Large intestine (tissue), 3 donors: ENCODE data around the gene GGPS1. TPM values are rescaled to one million over a fixed set of nuclear protein-coding genes. Genes with fewer than 3 reads are reported as not detected.

Experiments used
- DNase-seq, 2 donors: peaks; one replicate each; pipeline versions ENCODE4 v3.0.0 to v3.0.0-alpha.2; 2013
- H3K27ac ChIP-seq: one replicate; pipeline ENCODE4 v1.5.1; 2013; ENCODE audit warnings: low read length
- H3K27me3 ChIP-seq: 2 replicates; pipeline ENCODE4 v1.6.1; 2013; ENCODE audit warnings: low read length; ENCODE audit not compliant: control insufficient read depth, insufficient read depth
- H3K36me3 ChIP-seq: 2 replicates; pipeline ENCODE4 v1.6.1; 2013; ENCODE audit warnings: low read length; ENCODE audit not compliant: control insufficient read depth, insufficient read depth
- H3K4me1 ChIP-seq: one replicate; pipeline ENCODE4 v1.6.1; 2013; ENCODE audit warnings: low read length; ENCODE audit not compliant: control insufficient read depth, insufficient read depth
- H3K4me3 ChIP-seq: one replicate; pipeline ENCODE4 v1.5.1; 2013; ENCODE audit warnings: low read length
- H3K9me3 ChIP-seq: one replicate; pipeline ENCODE4 v1.6.1; 2013; ENCODE audit warnings: mild to moderate bottlenecking, low read depth, low read length, moderate library complexity; ENCODE audit not compliant: control insufficient read depth
- WGBS: methylation state at CpG from one replicate; pipeline ENCODE4 v1.1.5; 2013; ENCODE audit warnings: low lambda C conversion rate; ENCODE audit not compliant: insufficient coverage; 5-methylcytosine and 5-hydroxymethylcytosine counted together
- polyA plus RNA-seq: library from polyadenylated mRNA; unstranded; fragments of 120-200 nt; gene quantifications from one replicate; pipeline ENCODE4 v1.2.1, GENCODE V29; 2013

GGPS1 gene
- polyA plus RNA-seq, 1 donor, result 35.5 TPM

- no peaks in the 10 kb centered on the region for H3K4me1 ChIP-seq
- H3K36me3 ChIP-seq, result no peaks in the 10 kb centered on the region
- no peaks in the 10 kb centered on the region for H3K27me3 ChIP-seq
- H3K4me3 ChIP-seq, result no peak overlapping the region
- WGBS, result 95% methylated on average over 7 of the region's 12 CpGs
- no peak overlapping the region for H3K27ac ChIP-seq
- no peaks in the 10 kb centered on the region for H3K9me3 ChIP-seq
- no peak for DNase-seq
Measured at GRCh38 chr1:235289859-235290739, 38.3 kb upstream of the GGPS1 start.

- no peak for DNase-seq
- H3K4me1 ChIP-seq, result no peaks in the 10 kb centered on the region
Measured at GRCh38 chr1:235290740-235291502, 37.4 kb upstream of the GGPS1 start.

GRCh38 chr1:235291599-235292091, 36.7 kb upstream of the GGPS1 start:
- DNase-seq, result no peak
- H3K4me3 ChIP-seq, result no peak overlapping the region
- H3K9me3 ChIP-seq, result peaks cover 4% of the 10 kb centered on the region
- H3K36me3 ChIP-seq, result no peaks in the 10 kb centered on the region
- H3K27ac ChIP-seq, result no peak overlapping the region
- no peaks in the 10 kb centered on the region for H3K27me3 ChIP-seq
- 83% methylated on average over 4 of the region's 6 CpGs for WGBS
- H3K4me1 ChIP-seq, result no peaks in the 10 kb centered on the region

More at GRCh38 chr1:235290740-235291502, 37.4 kb upstream of the GGPS1 start:
- no peaks in the 10 kb centered on the region for H3K27me3 ChIP-seq
- no peak overlapping the region for H3K4me3 ChIP-seq
- no peaks in the 10 kb centered on the region for H3K9me3 ChIP-seq
- no peak overlapping the region for H3K27ac ChIP-seq
- no CpG with 5 or more reads among the region's 12 CpGs for WGBS
- H3K36me3 ChIP-seq, result no peaks in the 10 kb centered on the region

GRCh38 chr1:235292790-235293189, 35.6 kb upstream of the GGPS1 start:
- WGBS, result 90% methylated on average over 4 of the region's 4 CpGs
- no peak for DNase-seq
- H3K4me1 ChIP-seq, result no peaks in the 10 kb centered on the region

GRCh38 chr1:235293322-235293942, 34.9 kb upstream of the GGPS1 start:
- Histone ChIP-seq H3K4me3 (no peak overlapping the region), H3K9me3 (peaks cover 6% of the 10 kb centered on the region), H3K4me1 (no peaks in the 10 kb centered on the region), H3K27me3 (no peaks in the 10 kb centered on the region), H3K27ac (no peak overlapping the region), H3K36me3 (no peaks in the 10 kb centered on the region)
- DNase-seq, result no peak

More at GRCh38 chr1:235292790-235293189, 35.6 kb upstream of the GGPS1 start:
- Histone ChIP-seq H3K36me3 (no peaks in the 10 kb centered on the region), H3K4me3 (no peak overlapping the region), H3K27me3 (no peaks in the 10 kb centered on the region), H3K27ac (no peak overlapping the region), H3K9me3 (peaks cover 6% of the 10 kb centered on the region)

GRCh38 chr1:235295902-235296350, 32.4 kb upstream of the GGPS1 start:
- peaks cover 3% of the 10 kb centered on the region for H3K4me1 ChIP-seq
- 80% methylated on average over 1 of the region's 5 CpGs for WGBS
- DNase-seq, result no peak
- H3K9me3 ChIP-seq, result peaks cover 6% of the 10 kb centered on the region
- no peak overlapping the region for H3K27ac ChIP-seq
- no peaks in the 10 kb centered on the region for H3K27me3 ChIP-seq
- no peaks in the 10 kb centered on the region for H3K36me3 ChIP-seq
- no peak overlapping the region for H3K4me3 ChIP-seq

- Histone ChIP-seq H3K27me3 (no peaks in the 10 kb centered on the region), H3K36me3 (no peaks in the 10 kb centered on the region), H3K9me3 (peaks cover 6% of the 10 kb centered on the region), H3K4me1 (peaks cover 3% of the 10 kb centered on the region), H3K4me3 (no peak overlapping the region), H3K27ac (no peak overlapping the region)
- no CpG with 5 or more reads among the region's 1 CpG for WGBS
- no peak for DNase-seq
Measured at GRCh38 chr1:235296729-235297128, 31.6 kb upstream of the GGPS1 start.

GRCh38 chr1:235297579-235297978, 30.8 kb upstream of the GGPS1 start:
- WGBS, result no CpG with 5 or more reads among the region's 3 CpGs

GRCh38 chr1:235298758-235299157, 29.6 kb upstream of the GGPS1 start:
- Histone ChIP-seq H3K4me1 (peaks cover 3% of the 10 kb centered on the region), H3K36me3 (no peaks in the 10 kb centered on the region)

More at GRCh38 chr1:235297579-235297978, 30.8 kb upstream of the GGPS1 start:
- Histone ChIP-seq H3K9me3 (peaks cover 6% of the 10 kb centered on the region), H3K4me1 (peaks cover 3% of the 10 kb centered on the region), H3K36me3 (no peaks in the 10 kb centered on the region), H3K27ac (no peak overlapping the region), H3K27me3 (no peaks in the 10 kb centered on the region), H3K4me3 (no peak overlapping the region)
- DNase-seq, result no peak

More at GRCh38 chr1:235298758-235299157, 29.6 kb upstream of the GGPS1 start:
- H3K9me3 ChIP-seq, result peaks cover 6% of the 10 kb centered on the region
- WGBS, result no CpG with 5 or more reads among the region's 2 CpGs
- H3K27ac ChIP-seq, result no peak overlapping the region
- no peak for DNase-seq
- no peak overlapping the region for H3K4me3 ChIP-seq
- H3K27me3 ChIP-seq, result no peaks in the 10 kb centered on the region
